ENCODE data around the gene SLC15A3.
A peak's percentile ranks its signal among the peaks of the same experiment; 100 is the strongest.
"Not testable (repeated sequence)": the region's sequence is repeated elsewhere in the genome, so short reads cannot be mapped to it uniquely, and the experiment has no call there.

The SLC15A3 gene

GRCh38 chr11:60914633-60915247 lies 37.2 kb downstream of the SLC15A3 start:
- DNase-seq (ENCODE audit: low read depth in 2 of 2): no peak

- DNase-seq (ENCODE audit: low read depth in 2 of 2): peak; percentile 76 to 82
Observed at GRCh38 chr11:60913793-60914632, 38.0 kb downstream of the SLC15A3 start, which contains the start of gene TMEM109. TSS of gene TMEM109 (plus strand) at chr11:60914158. CDS start at chr11:60919694, 5,536 bp downstream.

GRCh38 chr11:60912851-60913528 lies 39.0 kb downstream of the SLC15A3 start:
- no peak for DNase-seq (ENCODE audit: low read depth in 2 of 2)

GRCh38 chr11:60912223-60912850 lies 39.6 kb downstream of the SLC15A3 start:
- no peak for DNase-seq (ENCODE audit: low read depth in 2 of 2)

GRCh38 chr11:60910711-60911380 lies 41.1 kb downstream of the SLC15A3 start:
- DNase-seq (ENCODE audit: low read depth in 2 of 2): no peak

- DNase-seq (ENCODE audit: low read depth in 2 of 2): no peak
Observed at GRCh38 chr11:60910281-60910687, 41.7 kb downstream of the SLC15A3 start.

- not testable (repeated sequence) for DNase-seq (ENCODE audit: low read depth in 2 of 2)
Observed at GRCh38 chr11:60909680-60910280, 42.2 kb downstream of the SLC15A3 start.

- DNase-seq (ENCODE audit: low read depth in 2 of 2): no peak
Observed at GRCh38 chr11:60908803-60909202, 43.2 kb downstream of the SLC15A3 start.

- DNase-seq (ENCODE audit: low read depth in 2 of 2): peak; percentile 92 to 95
Observed at GRCh38 chr11:60906132-60906972, 45.6 kb downstream of the SLC15A3 start, which contains the start of gene PRPF19. TSS of gene PRPF19 (minus strand) at chr11:60906585. CDS start at chr11:60906382, 203 bp downstream.

GRCh38 chr11:60905551-60906113 lies 46.3 kb downstream of the SLC15A3 start:
- DNase-seq (ENCODE audit: low read depth in 2 of 2): no peak

- DNase-seq (ENCODE audit: low read depth in 2 of 2): no peak
Observed at GRCh38 chr11:60905047-60905446, 46.9 kb downstream of the SLC15A3 start.

- no peak for DNase-seq (ENCODE audit: low read depth in 2 of 2)
Observed at GRCh38 chr11:60902625-60903024, 49.4 kb downstream of the SLC15A3 start.

GRCh38 chr11:60900673-60901404 lies 51.1 kb downstream of the SLC15A3 start:
- DNase-seq (ENCODE audit: low read depth in 2 of 2): no peak

- DNase-seq (ENCODE audit: low read depth in 2 of 2): no peak
Observed at GRCh38 chr11:60899977-60900376, 52.0 kb downstream of the SLC15A3 start.

- DNase-seq (ENCODE audit: low read depth in 2 of 2): no peak
Observed at GRCh38 chr11:60899046-60899936, 52.7 kb downstream of the SLC15A3 start.

GRCh38 chr11:60897496-60897895 lies 54.5 kb downstream of the SLC15A3 start:
- no peak for DNase-seq (ENCODE audit: low read depth in 2 of 2)

GRCh38 chr11:60895687-60896086 lies 56.3 kb downstream of the SLC15A3 start:
- no peak for DNase-seq (ENCODE audit: low read depth in 2 of 2)
